Keratinocyte (primary cell): ENCODE data around the gene SLC16A9.

Experiments used
- CTCF ChIP-seq, 3 experiments: IDR thresholded peaks in 1 of 3; conservative IDR thresholded peaks in 1 of 3; optimal IDR thresholded peaks in 1 of 3; 2 replicates in 2 of 3; 3 replicates in 1 of 3; pipeline versions ENCODE3 to v1.5.1; 2011; ENCODE audit warnings: low read length in 3 of 3, mild to moderate bottlenecking in 3 of 3, moderate library complexity in 2 of 3, control low read depth in 1 of 3, inconsistent platforms in 1 of 3; ENCODE audit not compliant: insufficient read depth in 2 of 3; ENCODE audit errors: extremely low read depth in 1 of 3
- EZH2 ChIP-seq: IDR thresholded peaks from one replicate; pipeline ENCODE4 v1.6.1; 2012; ENCODE audit warnings: inconsistent platforms, mild to moderate bottlenecking, low read length, moderate library complexity

GRCh38 chr10:59649606-59650346 is 59.9 kb downstream of the SLC16A9 start:
- no peak for TF ChIP-seq CTCF (optimal IDR thresholded peaks at IDR 0.05 in 1 of 3, IDR thresholded peaks at IDR 0.05 in 1 of 3, conservative IDR thresholded peaks at IDR 0.05 in 1 of 3; ENCODE audit: extremely low read depth in 1 of 3, insufficient read depth in 2 of 3, low read length in 3 of 3)
- TF ChIP-seq EZH2, result no peak
